Neural progenitor cell (in vitro differentiated cells): ENCODE results near the gene GYPC. TPM values are rescaled to one million over a fixed set of nuclear protein-coding genes. Genes with fewer than 3 reads are reported as not detected.

Experiments
- DNase-seq: peaks from one replicate; pipeline ENCODE4 v3.0.0-alpha.2; 2016; ENCODE audit warnings: low spot score
- H2AFZ ChIP-seq: fragments of 200-600 bp; sonication (generic); replicated peaks from 2 replicates; pipeline ENCODE4 v1.6.1; 2016; ENCODE audit warnings: antibody characterized with exemption
- H3F3A ChIP-seq: fragments of 200-600 bp; sonication (generic); 2 replicates; pipeline ENCODE4 v1.6.1; 2016; ENCODE audit warnings: antibody characterized with exemption, low read depth
- H3K27ac ChIP-seq: fragments of 200-600 bp; sonication (generic); 2 replicates; pipeline ENCODE4 v1.5.1; 2016; ENCODE audit warnings: mild to moderate bottlenecking
- H3K27me3 ChIP-seq: fragments of 200-600 bp; sonication (generic); 2 replicates; pipeline ENCODE4 v1.6.1; 2016; ENCODE audit warnings: mild to moderate bottlenecking, moderate library complexity
- H3K36me3 ChIP-seq: fragments of 200-600 bp; sonication (generic); 2 replicates; pipeline ENCODE4 v1.5.1; 2016
- H3K4me1 ChIP-seq: fragments of 200-600 bp; sonication (generic); 2 replicates; pipeline ENCODE4 v1.6.1; 2016; ENCODE audit warnings: mixed run types
- H3K4me2 ChIP-seq: fragments of 200-600 bp; sonication (generic); 2 replicates; pipeline ENCODE4 v1.6.1; 2016
- H3K4me3 ChIP-seq: fragments of 200-600 bp; sonication (generic); 2 replicates; pipeline ENCODE4 v1.5.1; 2016
- H3K79me2 ChIP-seq: fragments of 200-600 bp; sonication (generic); 2 replicates; pipeline ENCODE4 v1.6.1; 2016; ENCODE audit warnings: low read depth
- H3K9ac ChIP-seq: fragments of 200-600 bp; sonication (generic); 2 replicates; pipeline ENCODE4 v1.6.1; 2016
- H3K9me3 ChIP-seq: fragments of 200-600 bp; sonication (generic); 2 replicates; pipeline ENCODE4 v1.5.1; 2016; ENCODE audit warnings: low read depth
- H4K20me1 ChIP-seq: fragments of 200-600 bp; sonication (generic); 2 replicates; pipeline ENCODE4 v1.6.1; 2016; ENCODE audit warnings: low read depth
- H3K27ac Mint-ChIP-seq: 3 replicates; pipeline ENCODE4 v1.8.0; 2021; ENCODE audit warnings: mixed read lengths
- H3K27me3 Mint-ChIP-seq: 2 replicates; pipeline ENCODE4 v1.8.0; 2022; ENCODE audit warnings: low read depth, mild to moderate bottlenecking, inconsistent platforms, moderate library complexity, mixed read lengths; ENCODE audit not compliant: insufficient read depth
- H3K36me3 Mint-ChIP-seq: 3 replicates; pipeline ENCODE4 v1.8.0; 2021; ENCODE audit warnings: mixed read lengths
- H3K4me1 Mint-ChIP-seq: 3 replicates; pipeline ENCODE4 v1.8.0; 2021; ENCODE audit warnings: mixed read lengths
- H3K4me3 Mint-ChIP-seq: 3 replicates; pipeline ENCODE4 v1.8.0; 2021; ENCODE audit warnings: mild to moderate bottlenecking, moderate library complexity, mixed read lengths
- H3K9me3 Mint-ChIP-seq: 3 replicates; pipeline ENCODE4 v1.8.0; 2020; ENCODE audit warnings: mixed read lengths
- EZH2 ChIP-seq: fragments of 200-600 bp; sonication (generic); IDR thresholded peaks from 2 replicates; pipeline ENCODE4 v1.6.1; 2017; ENCODE audit warnings: antibody characterized with exemption, mild to moderate bottlenecking, moderate library complexity
- EZH2phosphoT487 ChIP-seq: fragments of 200-600 bp; sonication (generic); IDR thresholded peaks from 2 replicates; pipeline ENCODE4 v1.6.1; 2017; ENCODE audit warnings: antibody characterized with exemption
- total RNA-seq: library from RNA; depleted of rRNA; stranded (reverse); fragments of >200 nt; gene quantifications from 2 replicates; pipeline ENCODE4 v1.2.3, GENCODE V29; 2015; ENCODE audit warnings: low replicate concordance
- TF ChIP-seq, protein P1 (sequence below): fragments of 200-600 bp; sonication (generic); IDR thresholded peaks from 2 replicates; pipeline ENCODE4 v1.5.1; 2017; ENCODE audit warnings: antibody characterized with exemption, mild to moderate bottlenecking

Gene GYPC
- total RNA-seq, 1 donor from 2014 or later, result 3.4 TPM

DNA sequence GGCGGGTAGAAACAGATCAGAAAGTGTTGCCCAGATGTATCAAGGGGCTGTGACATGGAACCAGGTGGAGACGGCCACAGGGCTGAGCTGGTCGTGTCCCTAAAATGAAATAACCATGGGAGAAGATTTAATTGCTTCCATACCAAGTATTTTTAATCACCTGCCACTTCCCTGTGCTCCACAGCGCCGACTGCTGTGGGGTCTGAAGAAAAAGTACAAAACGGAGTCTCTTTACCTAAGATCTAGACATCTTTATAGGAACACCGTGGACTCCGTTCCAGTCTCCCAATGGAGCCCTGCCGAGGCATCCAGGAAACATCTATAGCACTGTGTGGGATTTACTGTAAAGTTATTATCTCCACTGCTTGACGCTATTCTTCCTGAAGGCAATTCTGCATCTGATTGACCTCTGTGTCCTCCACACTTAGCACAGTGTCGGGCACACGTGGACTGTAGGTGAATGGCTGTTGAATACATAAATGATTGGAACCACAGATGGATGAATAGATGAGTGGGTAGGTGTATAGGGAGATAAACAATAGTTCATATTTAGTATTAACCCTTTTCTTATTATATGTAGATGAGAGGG, 21.6 kb upstream of the GYPC start:
- Histone ChIP-seq H3K4me3 (no peak overlapping the region), H2AFZ (no peak overlapping the region), H3K27me3 (peaks cover 13% of the 10 kb centered on the region), H3K9ac (no peak overlapping the region), H3K36me3 (no peaks in the 10 kb centered on the region), H3K4me1 (no peaks in the 10 kb centered on the region), H3K79me2 (no peaks in the 10 kb centered on the region), H4K20me1 (no peaks in the 10 kb centered on the region), H3F3A (no peaks in the 10 kb centered on the region), H3K9me3 (no peaks in the 10 kb centered on the region), H3K27ac (no peak overlapping the region), H3K4me2 (no peak overlapping the region)
- Mint-ChIP-seq H3K36me3 (no peaks in the 10 kb centered on the region), H3K27ac (no peak overlapping the region), H3K4me3 (no peak overlapping the region), H3K27me3 (peaks cover 3% of the 10 kb centered on the region), H3K4me1 (no peaks in the 10 kb centered on the region), H3K9me3 (no peaks in the 10 kb centered on the region)
- peak; percentile 48 for DNase-seq
- TF ChIP-seq, protein P1, sequence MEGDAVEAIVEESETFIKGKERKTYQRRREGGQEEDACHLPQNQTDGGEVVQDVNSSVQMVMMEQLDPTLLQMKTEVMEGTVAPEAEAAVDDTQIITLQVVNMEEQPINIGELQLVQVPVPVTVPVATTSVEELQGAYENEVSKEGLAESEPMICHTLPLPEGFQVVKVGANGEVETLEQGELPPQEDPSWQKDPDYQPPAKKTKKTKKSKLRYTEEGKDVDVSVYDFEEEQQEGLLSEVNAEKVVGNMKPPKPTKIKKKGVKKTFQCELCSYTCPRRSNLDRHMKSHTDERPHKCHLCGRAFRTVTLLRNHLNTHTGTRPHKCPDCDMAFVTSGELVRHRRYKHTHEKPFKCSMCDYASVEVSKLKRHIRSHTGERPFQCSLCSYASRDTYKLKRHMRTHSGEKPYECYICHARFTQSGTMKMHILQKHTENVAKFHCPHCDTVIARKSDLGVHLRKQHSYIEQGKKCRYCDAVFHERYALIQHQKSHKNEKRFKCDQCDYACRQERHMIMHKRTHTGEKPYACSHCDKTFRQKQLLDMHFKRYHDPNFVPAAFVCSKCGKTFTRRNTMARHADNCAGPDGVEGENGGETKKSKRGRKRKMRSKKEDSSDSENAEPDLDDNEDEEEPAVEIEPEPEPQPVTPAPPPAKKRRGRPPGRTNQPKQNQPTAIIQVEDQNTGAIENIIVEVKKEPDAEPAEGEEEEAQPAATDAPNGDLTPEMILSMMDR, result peak; percentile 70
- TF ChIP-seq EZH2phosphoT487 (no peak), EZH2 (no peak)

- Histone ChIP-seq H3K9ac (no peak overlapping the region), H3F3A (no peaks in the 10 kb centered on the region), H3K27ac (no peak overlapping the region), H3K79me2 (no peaks in the 10 kb centered on the region), H2AFZ (no peak overlapping the region), H3K4me3 (no peak overlapping the region), H3K27me3 (peaks cover 13% of the 10 kb centered on the region), H3K36me3 (no peaks in the 10 kb centered on the region), H4K20me1 (no peaks in the 10 kb centered on the region), H3K4me2 (no peak overlapping the region), H3K4me1 (no peaks in the 10 kb centered on the region), H3K9me3 (no peaks in the 10 kb centered on the region)
- H3K4me1 Mint-ChIP-seq, result no peaks in the 10 kb centered on the region
- no peak for TF ChIP-seq EZH2phosphoT487
- no peak for TF ChIP-seq EZH2
- TF ChIP-seq, protein P1, result no peak
- no peak overlapping the region for H3K27ac Mint-ChIP-seq
- no peaks in the 10 kb centered on the region for H3K36me3 Mint-ChIP-seq
- DNase-seq, result no peak
- peaks cover 6% of the 10 kb centered on the region for H3K27me3 Mint-ChIP-seq
- H3K4me3 Mint-ChIP-seq, result no peak overlapping the region
- no peaks in the 10 kb centered on the region for H3K9me3 Mint-ChIP-seq
Observed at GRCh38 chr2:126635281-126635680, 20.7 kb upstream of the GYPC start.

DNA sequence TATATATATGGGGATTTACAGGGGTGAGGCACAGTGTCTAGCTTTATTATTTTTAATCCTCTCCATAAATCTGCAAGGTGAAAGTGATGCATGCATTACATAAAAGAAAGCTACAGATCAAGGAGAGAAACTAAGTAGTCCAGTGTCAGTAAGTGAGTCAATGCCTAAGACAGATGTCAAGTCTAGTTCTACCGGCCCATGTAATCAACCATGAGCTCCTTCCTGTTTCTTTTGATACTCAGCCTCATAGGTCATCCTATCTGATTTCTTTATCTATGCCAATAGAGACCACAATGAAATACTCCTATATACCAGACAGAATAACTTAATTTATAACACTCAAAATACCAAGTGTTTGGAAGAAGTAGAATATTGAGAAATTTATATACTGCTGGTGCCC, 20.2 kb upstream of the GYPC start:
- no peak overlapping the region for H3K27ac Mint-ChIP-seq
- H3K4me2 ChIP-seq, result no peak overlapping the region
- H3K36me3 ChIP-seq, result no peaks in the 10 kb centered on the region
- TF ChIP-seq, protein P1, result no peak
- no peak for TF ChIP-seq EZH2phosphoT487
- no peak for TF ChIP-seq EZH2
- no peak for DNase-seq
- H3K4me1 ChIP-seq, result no peaks in the 10 kb centered on the region
- no peaks in the 10 kb centered on the region for H3K4me1 Mint-ChIP-seq
- no peaks in the 10 kb centered on the region for H3K9me3 ChIP-seq
- H3K27me3 Mint-ChIP-seq, result peaks cover 6% of the 10 kb centered on the region
- no peaks in the 10 kb centered on the region for H3F3A ChIP-seq
- peaks cover 8% of the 10 kb centered on the region for H3K27me3 ChIP-seq
- H3K9ac ChIP-seq, result no peak overlapping the region
- H3K79me2 ChIP-seq, result no peaks in the 10 kb centered on the region
- no peak overlapping the region for H2AFZ ChIP-seq
- H3K36me3 Mint-ChIP-seq, result no peaks in the 10 kb centered on the region
- no peak overlapping the region for H3K4me3 ChIP-seq
- H3K27ac ChIP-seq, result no peak overlapping the region
- no peaks in the 10 kb centered on the region for H4K20me1 ChIP-seq
- H3K4me3 Mint-ChIP-seq, result no peak overlapping the region
- H3K9me3 Mint-ChIP-seq, result no peaks in the 10 kb centered on the region
